ENCODE results near the gene ETS1.

The ETS1 gene

DNA sequence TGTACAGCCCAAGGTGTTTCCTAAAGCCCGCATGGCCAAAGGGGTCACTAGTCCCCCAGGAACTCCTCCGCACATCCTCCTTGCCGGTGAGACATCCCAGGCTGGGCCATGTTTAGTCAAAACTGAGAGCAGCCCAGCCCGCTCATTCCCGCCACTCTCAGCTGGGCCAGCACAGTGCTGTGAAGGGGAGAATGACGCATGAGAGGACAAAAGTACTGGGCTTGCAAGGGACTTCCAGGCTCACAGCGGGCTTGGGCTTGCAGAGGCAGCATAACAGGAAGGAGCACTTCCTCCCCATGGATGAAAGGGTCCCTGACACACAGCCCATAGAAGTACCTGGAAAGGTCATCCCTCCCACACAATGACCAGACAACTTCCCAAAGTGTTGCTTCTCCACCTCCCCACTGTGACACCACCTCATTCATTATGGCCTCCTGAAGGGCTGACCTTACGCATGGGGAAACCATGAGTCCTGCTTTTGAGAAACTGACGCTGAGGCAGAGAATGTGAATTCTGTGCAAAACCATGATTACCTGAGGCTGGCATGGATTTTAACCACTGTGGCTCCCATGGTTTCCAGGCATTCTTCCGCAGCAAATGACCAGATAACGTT lies 19.1 kb downstream of the ETS1 start:
- no peak overlapping the region for H3K4me3 ChIP-seq (ENCODE audit: low read depth, low read length)
- TF ChIP-seq CTCF (IDR thresholded peaks at IDR 0.05; ENCODE audit: low read depth, low read length, missing control alignments), result no peak
- in situ Hi-C loops (cut with HindIII; ENCODE audit: low sequenced_read_pairs), result no loop called here
- DNase-seq (ENCODE audit: low read depth), result no peak

DNA sequence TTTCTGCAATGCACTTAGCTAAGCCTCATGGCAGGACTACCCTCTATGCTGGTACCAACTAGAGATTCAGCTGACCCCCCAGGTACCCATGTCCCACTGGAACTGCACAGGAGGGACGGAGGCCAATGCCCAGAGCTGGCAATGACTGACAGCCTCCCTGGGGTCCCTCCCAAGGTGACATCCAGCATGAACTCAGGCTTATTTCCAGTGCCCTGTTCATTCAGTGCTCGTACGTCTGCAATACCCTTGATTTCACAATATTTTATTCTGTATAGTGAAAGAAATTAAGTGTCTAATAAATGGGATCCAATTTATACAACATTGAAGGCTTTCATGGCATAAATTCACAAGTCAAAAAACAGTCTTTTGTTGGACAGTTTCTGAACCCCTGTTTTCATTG lies 20.2 kb downstream of the ETS1 start:
- in situ Hi-C loops (cut with HindIII; ENCODE audit: low sequenced_read_pairs), result no loop called here
- no peak overlapping the region for H3K4me3 ChIP-seq (ENCODE audit: low read depth, low read length)
- DNase-seq (ENCODE audit: low read depth), result no peak
- no peak for TF ChIP-seq CTCF (IDR thresholded peaks at IDR 0.05; ENCODE audit: low read depth, low read length, missing control alignments)

DNA sequence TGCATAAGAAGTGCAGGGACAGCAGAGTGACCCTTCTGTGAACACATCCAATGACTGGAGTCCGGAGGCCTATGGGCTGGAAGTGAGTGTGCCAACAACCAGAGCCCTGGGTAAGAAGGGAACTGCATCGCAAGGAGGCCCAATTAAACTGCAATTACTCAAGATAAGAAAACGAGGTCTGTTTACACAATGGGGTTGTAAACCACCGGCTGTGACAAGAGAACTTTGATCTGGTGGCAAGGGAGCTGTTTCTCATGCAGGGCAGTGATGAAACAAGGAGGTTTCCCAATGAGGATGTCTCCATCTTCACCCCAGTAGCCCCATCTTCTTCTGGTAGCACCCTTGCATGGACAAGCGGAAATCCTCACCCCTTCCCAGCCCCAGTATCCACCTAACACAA lies 21.5 kb downstream of the ETS1 start:
- in situ Hi-C loops (cut with HindIII; ENCODE audit: low sequenced_read_pairs), result no loop called here
- no peak overlapping the region for H3K4me3 ChIP-seq (ENCODE audit: low read depth, low read length)
- TF ChIP-seq CTCF (IDR thresholded peaks at IDR 0.05; ENCODE audit: low read depth, low read length, missing control alignments), result no peak
- DNase-seq (ENCODE audit: low read depth), result no peak

- DNase-seq (ENCODE audit: low read depth), result no peak
- TF ChIP-seq CTCF (IDR thresholded peaks at IDR 0.05; ENCODE audit: low read depth, low read length, missing control alignments), result no peak
- in situ Hi-C loops (cut with HindIII; ENCODE audit: low sequenced_read_pairs), result no loop called here
- H3K4me3 ChIP-seq (ENCODE audit: low read depth, low read length), result no peak overlapping the region
These were observed 22.6 kb downstream of the ETS1 start for GRCh38 chr11:128564642-128565245.

GRCh38 chr11:128563942-128564641 lies 23.3 kb downstream of the ETS1 start:
- no peak overlapping the region for H3K4me3 ChIP-seq (ENCODE audit: low read depth, low read length)
- TF ChIP-seq CTCF (IDR thresholded peaks at IDR 0.05; ENCODE audit: low read depth, low read length, missing control alignments), result no peak
- DNase-seq (ENCODE audit: low read depth), result no peak
- in situ Hi-C loops (cut with HindIII; ENCODE audit: low sequenced_read_pairs), result no loop called here

DNA sequence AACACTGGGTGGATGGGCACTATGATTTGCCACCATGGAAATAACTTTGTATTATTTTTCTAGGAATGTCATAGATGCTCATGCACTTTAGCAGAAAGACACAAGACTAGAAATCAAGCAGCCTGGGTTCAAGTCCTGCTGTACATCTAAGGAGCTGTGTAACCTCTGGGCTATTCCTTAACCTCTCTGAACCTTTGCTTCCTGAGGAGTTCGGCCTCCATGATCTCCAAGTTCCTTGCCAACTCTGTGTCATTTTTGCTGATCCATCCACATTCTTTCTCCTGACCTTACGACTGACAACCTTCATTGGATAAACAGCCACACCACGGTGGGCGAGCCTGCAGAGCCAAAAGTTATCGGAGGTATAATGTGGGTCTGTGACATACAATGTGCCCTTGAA lies 24.1 kb downstream of the ETS1 start:
- TF ChIP-seq CTCF (IDR thresholded peaks at IDR 0.05; ENCODE audit: low read depth, low read length, missing control alignments), result no peak
- H3K4me3 ChIP-seq (ENCODE audit: low read depth, low read length), result no peak overlapping the region
- in situ Hi-C loops (cut with HindIII; ENCODE audit: low sequenced_read_pairs), result no loop called here
- no peak for DNase-seq (ENCODE audit: low read depth)
